Measurements from ENCODE around the gene DNAH6.
"Not testable (repeated sequence)": the region's sequence is repeated elsewhere in the genome, so short reads cannot be mapped to it uniquely, and the experiment has no call there.

Gene DNAH6

DNA sequence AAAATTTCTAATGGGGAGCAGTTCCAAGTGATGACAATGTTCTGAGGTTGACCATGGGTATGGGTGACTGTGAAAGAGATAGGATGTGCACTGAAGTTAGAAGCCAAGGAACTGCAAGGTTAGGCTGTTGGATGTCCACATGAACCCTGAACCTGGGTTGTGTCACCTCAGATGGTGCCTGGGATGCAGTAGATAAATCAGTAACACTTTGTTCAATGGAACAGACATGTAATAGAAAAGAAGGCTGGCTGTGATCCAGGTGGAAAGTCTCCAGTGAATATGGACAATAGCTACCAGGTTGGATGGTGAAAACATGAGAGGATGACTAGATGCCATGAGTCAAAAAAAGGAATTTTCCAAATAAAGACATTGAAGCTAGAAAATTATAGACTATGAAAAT lies 233.1 kb downstream of the DNAH6 start:
- Histone ChIP-seq H3K27ac (ENCODE audit: low read depth, low read length) (no peak overlapping the region), H3K9me3 (ENCODE audit: control insufficient read depth, insufficient read depth, low read depth, low read length) (no peaks in the 10 kb centered on the region), H3K36me3 (ENCODE audit: control insufficient read depth, insufficient read depth, low read length) (no peaks in the 10 kb centered on the region), H3K27me3 (ENCODE audit: control insufficient read depth, insufficient read depth, low read length) (no peaks in the 10 kb centered on the region), H3K9ac (ENCODE audit: low read length) (no peak overlapping the region), H3K4me1 (ENCODE audit: control insufficient read depth, insufficient read depth, low read length) (peaks cover 5% of the 10 kb centered on the region; the same call in 1 of the 2 replicates), H3K4me3 (ENCODE audit: low read depth, low read length) (no peak overlapping the region)

DNA sequence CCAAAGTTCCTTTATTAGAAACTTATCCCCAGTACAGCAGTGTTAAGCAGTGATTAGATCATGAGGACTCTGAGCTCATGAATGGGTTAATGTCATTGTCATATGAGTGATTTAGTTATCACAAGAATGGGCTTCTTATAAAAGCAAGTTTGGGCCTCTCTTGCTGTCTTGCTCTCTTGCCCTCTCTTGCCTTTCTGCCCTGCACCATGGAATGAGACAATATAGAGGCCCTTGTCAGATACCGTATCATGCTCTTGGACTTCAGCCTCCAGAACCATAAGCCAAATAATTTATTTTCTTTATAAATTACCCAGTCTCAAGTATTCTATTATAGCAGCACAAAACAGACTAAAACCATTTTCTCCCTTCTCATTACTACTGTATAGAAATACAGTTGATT lies 238.8 kb downstream of the DNAH6 start:
- Histone ChIP-seq H3K9me3 (ENCODE audit: control insufficient read depth, insufficient read depth, low read depth, low read length) (peaks cover 3% of the 10 kb centered on the region; the same call in 1 of the 2 replicates), H3K4me1 (ENCODE audit: control insufficient read depth, insufficient read depth, low read length) (peaks cover 11% of the 10 kb centered on the region), H3K36me3 (ENCODE audit: control insufficient read depth, insufficient read depth, low read length) (no peaks in the 10 kb centered on the region), H3K27ac (ENCODE audit: low read depth, low read length) (no peak overlapping the region), H3K4me3 (ENCODE audit: low read depth, low read length) (no peak overlapping the region), H3K9ac (ENCODE audit: low read length) (no peak overlapping the region), H3K27me3 (ENCODE audit: control insufficient read depth, insufficient read depth, low read length) (no peaks in the 10 kb centered on the region)

- Histone ChIP-seq H3K4me3 (ENCODE audit: low read depth, low read length) (no peak overlapping the region), H3K36me3 (ENCODE audit: control insufficient read depth, insufficient read depth, low read length) (no peaks in the 10 kb centered on the region), H3K9me3 (ENCODE audit: control insufficient read depth, insufficient read depth, low read depth, low read length) (peaks cover 3% of the 10 kb centered on the region; the same call in 1 of the 2 replicates), H3K27me3 (ENCODE audit: control insufficient read depth, insufficient read depth, low read length) (no peaks in the 10 kb centered on the region), H3K9ac (ENCODE audit: low read length) (no peak overlapping the region), H3K4me1 (ENCODE audit: control insufficient read depth, insufficient read depth, low read length) (peaks cover 11% of the 10 kb centered on the region), H3K27ac (ENCODE audit: low read depth, low read length) (no peak overlapping the region)
These were observed 241.3 kb downstream of the DNAH6 start for GRCh38 chr2:84757648-84758047.

GRCh38 chr2:84766791-84767190 lies 250.5 kb downstream of the DNAH6 start:
- Histone ChIP-seq H3K9ac (ENCODE audit: low read length) (no peak overlapping the region), H3K36me3 (ENCODE audit: control insufficient read depth, insufficient read depth, low read length) (no peaks in the 10 kb centered on the region), H3K4me1 (ENCODE audit: control insufficient read depth, insufficient read depth, low read length) (no peaks in the 10 kb centered on the region), H3K27ac (ENCODE audit: low read depth, low read length) (no peak overlapping the region), H3K27me3 (ENCODE audit: control insufficient read depth, insufficient read depth, low read length) (no peaks in the 10 kb centered on the region), H3K4me3 (ENCODE audit: low read depth, low read length) (no peak overlapping the region), H3K9me3 (ENCODE audit: control insufficient read depth, insufficient read depth, low read depth, low read length) (peaks cover 17% of the 10 kb centered on the region)

DNA sequence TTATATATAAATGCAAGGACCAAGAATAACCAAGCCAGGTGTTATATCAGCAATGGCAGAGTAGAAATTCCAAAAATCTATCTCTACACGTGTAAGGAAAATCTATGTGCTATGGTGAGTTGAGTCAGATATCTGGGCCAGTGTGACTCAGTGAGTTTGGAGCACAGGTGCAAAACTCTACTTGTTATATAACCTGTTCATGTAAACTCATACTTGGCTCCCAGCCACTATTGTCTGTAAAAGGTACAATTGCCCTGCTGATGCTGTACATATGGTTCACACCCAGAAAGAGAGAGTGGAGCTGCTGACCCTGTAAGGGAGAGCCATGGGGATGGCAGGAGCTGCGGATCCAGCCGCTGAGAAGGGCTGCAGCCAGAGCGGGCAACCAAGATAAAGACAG lies 252.5 kb downstream of the DNAH6 start:
- Histone ChIP-seq H3K36me3 (ENCODE audit: control insufficient read depth, insufficient read depth, low read length) (no peaks in the 10 kb centered on the region), H3K9me3 (ENCODE audit: control insufficient read depth, insufficient read depth, low read depth, low read length) (peaks cover 24% of the 10 kb centered on the region), H3K27ac (ENCODE audit: low read depth, low read length) (no peak overlapping the region), H3K9ac (ENCODE audit: low read length) (no peak overlapping the region), H3K27me3 (ENCODE audit: control insufficient read depth, insufficient read depth, low read length) (no peaks in the 10 kb centered on the region), H3K4me3 (ENCODE audit: low read depth, low read length) (no peak overlapping the region), H3K4me1 (ENCODE audit: control insufficient read depth, insufficient read depth, low read length) (no peaks in the 10 kb centered on the region)

DNA sequence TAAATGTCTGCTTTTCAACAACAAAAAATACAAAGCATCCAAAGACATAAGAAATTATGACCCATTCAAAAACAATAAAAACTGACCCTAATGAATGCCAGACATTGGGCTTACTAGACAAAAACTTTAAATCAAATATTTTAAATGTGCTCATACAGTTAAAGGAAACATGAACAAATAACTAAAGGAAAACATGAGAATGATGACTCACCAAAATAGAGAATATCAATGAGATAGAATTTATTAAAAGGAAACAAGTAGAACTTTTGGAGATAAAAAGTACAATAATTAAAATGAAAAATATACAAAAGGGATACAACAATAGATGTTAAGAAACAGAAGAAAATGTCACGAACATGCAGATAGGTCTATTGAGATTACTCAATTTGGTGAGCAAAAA lies 254.0 kb downstream of the DNAH6 start:
- Histone ChIP-seq H3K4me3 (ENCODE audit: low read depth, low read length) (no peak overlapping the region), H3K9me3 (ENCODE audit: control insufficient read depth, insufficient read depth, low read depth, low read length) (peaks cover 33% of the 10 kb centered on the region), H3K27ac (ENCODE audit: low read depth, low read length) (no peak overlapping the region), H3K9ac (ENCODE audit: low read length) (no peak overlapping the region), H3K36me3 (ENCODE audit: control insufficient read depth, insufficient read depth, low read length) (no peaks in the 10 kb centered on the region), H3K27me3 (ENCODE audit: control insufficient read depth, insufficient read depth, low read length) (no peaks in the 10 kb centered on the region), H3K4me1 (ENCODE audit: control insufficient read depth, insufficient read depth, low read length) (no peaks in the 10 kb centered on the region)

DNA sequence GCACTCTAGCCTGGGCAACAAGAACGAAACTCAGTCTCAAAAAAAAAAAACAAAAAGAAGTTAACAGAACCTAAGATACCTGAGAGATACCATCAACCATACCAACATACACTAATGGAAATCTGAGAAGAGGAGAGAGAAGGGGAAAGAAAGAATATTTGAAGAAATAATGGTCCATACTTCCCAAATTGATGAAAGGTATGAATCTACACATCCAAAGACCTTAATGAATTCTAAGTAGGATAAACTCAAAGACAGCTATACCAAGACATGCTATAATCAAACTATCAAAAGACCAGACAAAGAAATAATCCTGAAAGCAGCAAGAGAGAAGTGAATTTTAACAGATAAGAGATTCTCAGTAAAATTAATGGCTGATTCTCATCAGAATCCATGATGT lies 255.0 kb downstream of the DNAH6 start:
- H3K9ac ChIP-seq (ENCODE audit: low read length) = no peak overlapping the region
- H3K36me3 ChIP-seq (ENCODE audit: control insufficient read depth, insufficient read depth, low read length) = no peaks in the 10 kb centered on the region
- H3K27me3 ChIP-seq (ENCODE audit: control insufficient read depth, insufficient read depth, low read length) = no peaks in the 10 kb centered on the region
- no peak overlapping the region for H3K4me3 ChIP-seq (ENCODE audit: low read depth, low read length)
- H3K9me3 ChIP-seq (ENCODE audit: control insufficient read depth, insufficient read depth, low read depth, low read length) = peaks cover 35% of the 10 kb centered on the region
- no peak overlapping the region for H3K27ac ChIP-seq (ENCODE audit: low read depth, low read length)
- no peaks in the 10 kb centered on the region for H3K4me1 ChIP-seq (ENCODE audit: control insufficient read depth, insufficient read depth, low read length)

DNA sequence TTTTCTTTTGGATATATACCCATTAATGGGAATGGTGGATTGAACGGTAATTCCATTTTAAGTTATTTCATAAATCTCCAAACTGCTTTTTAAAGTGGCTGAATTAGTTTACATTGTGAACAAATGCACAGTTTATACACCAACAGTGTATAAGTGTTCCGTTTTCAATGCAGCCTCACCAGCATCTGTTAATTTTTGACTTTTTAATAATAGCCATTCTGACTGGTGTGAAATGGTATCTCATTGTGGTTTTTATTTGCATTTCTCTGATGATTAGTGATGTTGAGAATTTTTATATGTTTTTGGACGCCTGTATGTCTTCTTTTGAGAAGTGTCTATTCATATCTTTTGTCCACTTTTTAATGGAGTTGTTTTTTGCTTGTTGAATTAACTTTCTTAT lies 257.3 kb downstream of the DNAH6 start:
- H3K4me1 ChIP-seq (ENCODE audit: control insufficient read depth, insufficient read depth, low read length); H3K27ac ChIP-seq (ENCODE audit: low read depth, low read length); H3K9ac ChIP-seq (ENCODE audit: low read length); H3K4me3 ChIP-seq (ENCODE audit: low read depth, low read length); H3K36me3 ChIP-seq (ENCODE audit: control insufficient read depth, insufficient read depth, low read length); H3K27me3 ChIP-seq (ENCODE audit: control insufficient read depth, insufficient read depth, low read length): not testable (repeated sequence)
- H3K9me3 ChIP-seq (ENCODE audit: control insufficient read depth, insufficient read depth, low read depth, low read length) = peaks cover 33% of the 10 kb centered on the region

DNA sequence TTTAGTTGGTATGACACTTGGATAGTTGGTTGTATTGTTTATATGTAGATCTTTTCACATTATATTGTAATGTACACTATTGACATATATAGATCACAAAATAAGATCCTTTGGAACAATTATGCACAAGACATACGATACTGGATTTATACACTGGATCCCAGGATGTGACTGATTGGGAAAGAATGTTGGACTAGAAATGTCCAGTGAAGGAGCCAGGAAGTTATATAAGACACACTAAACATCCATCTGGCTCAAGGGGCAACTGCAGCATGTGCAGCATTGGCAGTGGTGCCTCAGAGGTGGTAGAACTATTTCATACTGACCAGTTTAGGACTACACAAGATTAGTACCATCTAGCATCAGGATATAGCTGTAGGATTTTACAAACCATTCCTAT lies 259.7 kb downstream of the DNAH6 start:
- H3K4me1 ChIP-seq (ENCODE audit: control insufficient read depth, insufficient read depth, low read length) = no peaks in the 10 kb centered on the region
- H3K27ac ChIP-seq (ENCODE audit: low read depth, low read length) = no peak overlapping the region
- H3K9ac ChIP-seq (ENCODE audit: low read length) = no peak overlapping the region
- H3K9me3 ChIP-seq (ENCODE audit: control insufficient read depth, insufficient read depth, low read depth, low read length) = peaks cover 23% of the 10 kb centered on the region
- no peaks in the 10 kb centered on the region for H3K27me3 ChIP-seq (ENCODE audit: control insufficient read depth, insufficient read depth, low read length)
- no peaks in the 10 kb centered on the region for H3K36me3 ChIP-seq (ENCODE audit: control insufficient read depth, insufficient read depth, low read length)
- no peak overlapping the region for H3K4me3 ChIP-seq (ENCODE audit: low read depth, low read length)

DNA sequence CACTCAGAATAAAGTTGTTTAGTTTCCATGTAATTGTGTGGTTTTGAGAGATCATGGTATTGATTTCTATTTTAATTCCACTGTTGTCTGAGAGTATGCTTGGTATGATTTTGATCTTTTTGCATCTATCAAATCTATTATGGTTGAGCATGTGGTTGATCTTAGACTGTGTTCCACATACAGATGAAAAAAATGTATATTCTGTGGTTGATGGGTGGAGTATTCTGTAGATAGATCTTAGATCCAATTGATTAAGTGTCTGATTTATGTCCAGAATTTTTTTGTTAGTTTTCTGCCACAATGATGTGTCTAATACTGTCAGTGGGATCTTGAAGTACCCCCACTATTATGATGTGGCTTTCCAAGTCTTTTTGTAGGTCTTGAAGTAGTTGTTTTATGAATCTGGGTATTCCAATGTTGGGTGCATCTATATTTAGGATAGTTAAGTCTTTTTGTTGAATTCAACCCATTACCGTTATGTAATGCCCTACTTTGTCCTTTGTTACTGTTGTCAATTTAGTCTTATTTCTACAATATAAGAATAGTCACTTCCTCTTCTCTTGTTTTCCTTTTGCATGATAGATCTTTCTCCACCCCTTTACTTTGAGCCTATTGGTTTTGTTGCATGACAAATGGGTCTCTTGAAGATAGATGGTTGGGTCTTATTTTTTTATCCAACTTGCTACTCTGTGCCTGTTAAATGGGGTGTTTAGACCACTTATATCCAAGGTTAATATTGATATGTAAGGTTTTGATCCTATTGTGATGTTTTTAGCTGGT lies 262.8 kb downstream of the DNAH6 start:
- peaks cover 4% of the 10 kb centered on the region for H3K4me1 ChIP-seq (ENCODE audit: control insufficient read depth, insufficient read depth, low read length)
- peaks cover 8% of the 10 kb centered on the region for H3K9me3 ChIP-seq (ENCODE audit: control insufficient read depth, insufficient read depth, low read depth, low read length)
- H3K9ac ChIP-seq (ENCODE audit: low read length) = no peak overlapping the region
- H3K27me3 ChIP-seq (ENCODE audit: control insufficient read depth, insufficient read depth, low read length) = no peaks in the 10 kb centered on the region
- no peak overlapping the region for H3K4me3 ChIP-seq (ENCODE audit: low read depth, low read length)
- H3K27ac ChIP-seq (ENCODE audit: low read depth, low read length) = no peak overlapping the region
- H3K36me3 ChIP-seq (ENCODE audit: control insufficient read depth, insufficient read depth, low read length) = no peaks in the 10 kb centered on the region

- no peak overlapping the region for H3K4me3 ChIP-seq (ENCODE audit: low read depth, low read length)
- peaks cover 6% of the 10 kb centered on the region; the same call in 1 of the 2 replicates for H3K9me3 ChIP-seq (ENCODE audit: control insufficient read depth, insufficient read depth, low read depth, low read length)
- no peaks in the 10 kb centered on the region for H3K36me3 ChIP-seq (ENCODE audit: control insufficient read depth, insufficient read depth, low read length)
- H3K4me1 ChIP-seq (ENCODE audit: control insufficient read depth, insufficient read depth, low read length) = peaks cover 4% of the 10 kb centered on the region
- no peaks in the 10 kb centered on the region for H3K27me3 ChIP-seq (ENCODE audit: control insufficient read depth, insufficient read depth, low read length)
- no peak overlapping the region for H3K9ac ChIP-seq (ENCODE audit: low read length)
- H3K27ac ChIP-seq (ENCODE audit: low read depth, low read length) = no peak overlapping the region
These were observed 263.5 kb downstream of the DNAH6 start for GRCh38 chr2:84779781-84780180.
